Stomach (tissue), 4 donors: ENCODE results near the gene MGAT4B.
A peak's percentile ranks its signal among the peaks of the same experiment; 100 is the strongest.

ENCODE experiments used
- EP300 ChIP-seq: sonication (generic); formaldehyde crosslinking; IDR thresholded peaks from one replicate; pipeline ENCODE4 v1.6.1; 2017; ENCODE audit warnings: antibody characterized with exemption
- POLR2A ChIP-seq, 4 donors: fragments of 450-650 bp; IDR thresholded peaks; one replicate each; pipeline ENCODE4 v1.6.1; 2016; ENCODE audit warnings: antibody characterized with exemption in 4 of 4, control low read depth in 2 of 4, mild to moderate bottlenecking in 1 of 4, moderate library complexity in 1 of 4
- POLR2AphosphoS5 ChIP-seq, 3 donors: sonication (generic); formaldehyde crosslinking; IDR thresholded peaks; one replicate each; pipeline ENCODE4 v1.6.1; 2016; ENCODE audit warnings: antibody characterized with exemption in 3 of 3
- TF ChIP-seq, protein P1 (sequence below), 7 experiments: fragments of 450-650 bp in 4 of 7; fragments of 200-600 bp in 3 of 7; sonication (generic) in 3 of 7; IDR thresholded peaks; one replicate each; pipeline ENCODE4 v1.5.1; 2016 to 2019; ENCODE audit warnings: antibody characterized with exemption in 7 of 7, control low read depth in 2 of 7, mild to moderate bottlenecking in 1 of 7

DNA sequence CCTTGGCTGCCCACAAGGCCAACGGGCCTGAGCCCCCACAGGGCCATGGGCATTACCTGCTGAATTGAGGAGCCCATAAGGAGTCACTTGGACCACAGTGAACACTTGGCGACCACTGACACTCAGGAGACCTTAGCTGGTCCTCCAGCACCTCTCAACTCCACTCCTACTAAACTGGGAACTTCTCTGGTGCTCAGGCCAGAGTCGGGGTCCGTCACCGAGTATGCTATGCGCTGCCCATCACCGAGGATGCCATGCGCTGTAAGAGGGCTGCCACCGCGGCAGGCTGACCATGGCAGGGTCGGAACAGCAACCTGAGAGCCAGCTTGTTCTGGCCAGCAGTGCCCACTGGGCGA is 13.4 kb upstream of the MGAT4B start:
- no peak for TF ChIP-seq POLR2A (IDR thresholded peaks at IDR 0.05)
- TF ChIP-seq, protein P1, sequence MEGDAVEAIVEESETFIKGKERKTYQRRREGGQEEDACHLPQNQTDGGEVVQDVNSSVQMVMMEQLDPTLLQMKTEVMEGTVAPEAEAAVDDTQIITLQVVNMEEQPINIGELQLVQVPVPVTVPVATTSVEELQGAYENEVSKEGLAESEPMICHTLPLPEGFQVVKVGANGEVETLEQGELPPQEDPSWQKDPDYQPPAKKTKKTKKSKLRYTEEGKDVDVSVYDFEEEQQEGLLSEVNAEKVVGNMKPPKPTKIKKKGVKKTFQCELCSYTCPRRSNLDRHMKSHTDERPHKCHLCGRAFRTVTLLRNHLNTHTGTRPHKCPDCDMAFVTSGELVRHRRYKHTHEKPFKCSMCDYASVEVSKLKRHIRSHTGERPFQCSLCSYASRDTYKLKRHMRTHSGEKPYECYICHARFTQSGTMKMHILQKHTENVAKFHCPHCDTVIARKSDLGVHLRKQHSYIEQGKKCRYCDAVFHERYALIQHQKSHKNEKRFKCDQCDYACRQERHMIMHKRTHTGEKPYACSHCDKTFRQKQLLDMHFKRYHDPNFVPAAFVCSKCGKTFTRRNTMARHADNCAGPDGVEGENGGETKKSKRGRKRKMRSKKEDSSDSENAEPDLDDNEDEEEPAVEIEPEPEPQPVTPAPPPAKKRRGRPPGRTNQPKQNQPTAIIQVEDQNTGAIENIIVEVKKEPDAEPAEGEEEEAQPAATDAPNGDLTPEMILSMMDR (IDR thresholded peaks at IDR 0.05), result no peak
- TF ChIP-seq POLR2AphosphoS5 (IDR thresholded peaks at IDR 0.05), result peak in 1 of 3 donors; percentile 4
- TF ChIP-seq EP300, result no peak
